SK-N-SH (cell line): ENCODE measurements around the gene NTSR2. TPM values are rescaled to one million over a fixed set of nuclear protein-coding genes. Genes with fewer than 3 reads are reported as not detected.

Source experiments
- CTCF ChIA-PET: fragments of 300-600, 350-600 bp; formaldehyde crosslinking; extraction: SDS; loops from one replicate; lab custom pipeline; 2021; lab: Yijun Ruan, JAX
- POLR2A ChIA-PET: fragments of 350-600 bp; sonication (Branson Sonifier 250); formaldehyde crosslinking; extraction: SDS; loops from one replicate; lab custom pipeline; 2020; ENCODE audit warnings: antibody characterized with exemption, inconsistent platforms; lab: Yijun Ruan, JAX
- DNase-seq: peaks from one replicate; pipeline ENCODE4 v3.0.0; 2012
- H2AFZ ChIP-seq: fragments of 200-600 bp; sonication (generic); 2 replicates; pipeline ENCODE4 v1.8.1; 2016; ENCODE audit warnings: antibody characterized with exemption, mild to moderate bottlenecking, low read depth
- H3F3A ChIP-seq: fragments of 200-600 bp; sonication (generic); replicated peaks from 2 replicates; pipeline ENCODE3; 2016; ENCODE audit warnings: antibody characterized with exemption, mild to moderate bottlenecking; ENCODE audit not compliant: insufficient read depth
- H3K27ac ChIP-seq, 2 experiments: fragments of 200-500 bp in 1 of 2; fragments of 200-600 bp in 1 of 2; sonication (Bioruptor generic) in 1 of 2; sonication (generic), shearing (Covaris generic) in 1 of 2; 2 replicates each; pipeline versions ENCODE4 v1.5.1 to v1.6.1; 2014 to 2016; ENCODE audit warnings: low read depth in 2 of 2, inconsistent platforms in 1 of 2, low read length in 1 of 2, mild to moderate bottlenecking in 1 of 2, mixed read lengths in 1 of 2
- H3K27me3 ChIP-seq: fragments of 200-600 bp; sonication (generic), shearing (Covaris generic); 2 replicates; pipeline ENCODE4 v1.6.1; 2016; ENCODE audit warnings: mixed run types; ENCODE audit not compliant: insufficient read depth
- H3K36me3 ChIP-seq, 2 experiments: fragments of 200-500 bp in 1 of 2; fragments of 200-600 bp in 1 of 2; sonication (Bioruptor generic) in 1 of 2; sonication (generic) in 1 of 2; replicated peaks in 1 of 2; 2 replicates each; pipeline versions ENCODE3 to v1.5.1; 2014 to 2016; ENCODE audit warnings: low read length in 1 of 2, mild to moderate bottlenecking in 1 of 2; ENCODE audit not compliant: insufficient read depth in 2 of 2, control insufficient read depth in 1 of 2
- H3K4me1 ChIP-seq, 2 experiments: fragments of 200-500 bp in 1 of 2; fragments of 200-600 bp in 1 of 2; sonication (Bioruptor generic) in 1 of 2; sonication (generic), shearing (Covaris generic) in 1 of 2; 2 replicates each; pipeline versions ENCODE4 v1.5.1 to v1.6.1; 2014 to 2016; ENCODE audit warnings: low read depth in 1 of 2, low read length in 1 of 2, mixed run types in 1 of 2; ENCODE audit not compliant: insufficient read depth in 2 of 2, control insufficient read depth in 1 of 2
- H3K4me2 ChIP-seq: fragments of 200-600 bp; sonication (generic), shearing (Covaris generic); 2 replicates; pipeline ENCODE4 v1.6.1; 2017; ENCODE audit warnings: mixed run types
- H3K4me3 ChIP-seq, 2 experiments: fragments of 200-500 bp in 1 of 2; fragments of 200-600 bp in 1 of 2; sonication (Bioruptor generic) in 1 of 2; sonication (generic), shearing (Covaris generic) in 1 of 2; 2 replicates each; pipeline versions ENCODE4 v1.5.1 to v1.8.1; 2014 to 2016; ENCODE audit warnings: low read depth in 2 of 2, inconsistent platforms in 1 of 2, low read length in 1 of 2, mild to moderate bottlenecking in 1 of 2, mixed read lengths in 1 of 2, moderate library complexity in 1 of 2
- H3K79me2 ChIP-seq: fragments of 200-600 bp; sonication (generic); 2 replicates; pipeline ENCODE4 v1.8.1; 2017; ENCODE audit warnings: mild to moderate bottlenecking; ENCODE audit not compliant: insufficient read depth
- H3K9ac ChIP-seq: fragments of 200-600 bp; sonication (generic); 2 replicates; pipeline ENCODE4 v1.6.1; 2017; ENCODE audit warnings: mixed run types
- H3K9me2 ChIP-seq: fragments of 200-600 bp; sonication (generic); 2 replicates; pipeline ENCODE4 v1.6.1; 2017; ENCODE audit warnings: mixed run types
- H3K9me3 ChIP-seq: fragments of 200-600 bp; sonication (generic); 2 replicates; pipeline ENCODE4 v1.6.1; 2017; ENCODE audit warnings: mixed run types, mild to moderate bottlenecking, moderate library complexity
- H4K20me1 ChIP-seq: fragments of 200-600 bp; sonication (generic); 2 replicates; pipeline ENCODE4 v1.6.1; 2017; ENCODE audit warnings: mild to moderate bottlenecking, mixed run types; ENCODE audit not compliant: insufficient read depth
- CHD2 ChIP-seq: fragments of 150-350 bp; IDR thresholded peaks from 2 replicates; pipeline ENCODE4 v1.6.1; 2018; ENCODE audit warnings: low read length; ENCODE audit not compliant: partially characterized antibody
- ELF1 ChIP-seq: IDR thresholded peaks from 2 replicates; pipeline ENCODE4 v1.4.0; 2012
- EZH2phosphoT487 ChIP-seq: fragments of 200-600 bp; sonication (generic); IDR thresholded peaks from 2 replicates; pipeline ENCODE4 v1.6.1; 2017; ENCODE audit warnings: low read depth, mixed run types, mild to moderate bottlenecking, antibody characterized with exemption, moderate library complexity, borderline replicate concordance
- MXI1 ChIP-seq: IDR thresholded peaks from 2 replicates; pipeline ENCODE4 v1.6.1; 2012; ENCODE audit warnings: mild to moderate bottlenecking, low read depth, low read length, improper control_type of control experiment
- NFIC ChIP-seq: IDR thresholded peaks from 2 replicates; pipeline ENCODE4 v1.4.0; 2012; ENCODE audit warnings: borderline replicate concordance
- NRF1 ChIP-seq: IDR thresholded peaks from 2 replicates; pipeline ENCODE4 v1.6.1; 2012; ENCODE audit warnings: low read depth, mild to moderate bottlenecking, low read length
- RAD21 ChIP-seq: IDR thresholded peaks from 2 replicates; pipeline ENCODE4 v1.6.1; 2012; ENCODE audit warnings: mild to moderate bottlenecking, low read length
- RCOR1 ChIP-seq: fragments of 150-350 bp; IDR thresholded peaks from 2 replicates; pipeline ENCODE4 v1.6.1; 2017; ENCODE audit warnings: antibody characterized with exemption, low read length
- RFX5 ChIP-seq: IDR thresholded peaks from 2 replicates; pipeline ENCODE4 v1.6.1; 2012; ENCODE audit warnings: mild to moderate bottlenecking, improper control_type of control experiment, low read length
- RXRA ChIP-seq: IDR thresholded peaks from 2 replicates; pipeline ENCODE4 v1.4.0; 2012; ENCODE audit warnings: low read depth, mild to moderate bottlenecking, borderline replicate concordance
- SIN3A ChIP-seq: IDR thresholded peaks from 2 replicates; pipeline ENCODE4 v1.6.1; 2012; ENCODE audit warnings: low read depth, mild to moderate bottlenecking, low read length, moderate library complexity, borderline replicate concordance
- TAF1 ChIP-seq: IDR thresholded peaks from 2 replicates; pipeline ENCODE4 v1.6.1; 2012; ENCODE audit warnings: low read depth, mild to moderate bottlenecking, low read length, moderate library complexity, borderline replicate concordance
- TCF12 ChIP-seq: IDR thresholded peaks from 2 replicates; pipeline ENCODE4 v1.4.0; 2012
- WGBS: methylation state at CpG from one replicate; pipeline ENCODE4 v1.1.6; 2017; ENCODE audit warnings: low lambda C conversion rate; 5-methylcytosine and 5-hydroxymethylcytosine counted together
- polyA plus RNA-seq, 3 experiments: library from polyadenylated mRNA; depleted of rRNA; stranded (reverse); fragments of >200 nt; gene quantifications; 2 replicates each; pipeline ENCODE4 v1.2.3, GENCODE V29; 2012
- TF ChIP-seq, protein P1 (sequence below): IDR thresholded peaks from 2 replicates; pipeline ENCODE4 v1.4.0; 2012; ENCODE audit warnings: low read depth, borderline replicate concordance
- TF ChIP-seq, protein P2 (sequence below): IDR thresholded peaks from 2 replicates; pipeline ENCODE4; 2012
- TF ChIP-seq, protein P3 (sequence below): fragments of 200-600 bp; sonication (generic); IDR thresholded peaks from 2 replicates; pipeline ENCODE4 v1.6.1; 2017; ENCODE audit warnings: antibody characterized with exemption, mild to moderate bottlenecking, moderate library complexity
- TF ChIP-seq, protein P4 (sequence below): IDR thresholded peaks from 2 replicates; pipeline ENCODE4 v1.4.0; 2012; ENCODE audit warnings: low read depth
- TF ChIP-seq, protein P5 (sequence below): IDR thresholded peaks from 2 replicates; pipeline ENCODE4 v1.4.0; 2012; ENCODE audit warnings: low read depth, borderline replicate concordance
- TF ChIP-seq, protein P6 (sequence below): fragments of 150-350 bp; IDR thresholded peaks from 2 replicates; pipeline ENCODE4 v1.6.1; 2017; ENCODE audit warnings: antibody characterized with exemption, low read length, low read depth, borderline replicate concordance

NTSR2 gene
- polyA plus RNA-seq, 1 of the 3 experiments (the other 2 are of a cell fraction): not detected

DNA sequence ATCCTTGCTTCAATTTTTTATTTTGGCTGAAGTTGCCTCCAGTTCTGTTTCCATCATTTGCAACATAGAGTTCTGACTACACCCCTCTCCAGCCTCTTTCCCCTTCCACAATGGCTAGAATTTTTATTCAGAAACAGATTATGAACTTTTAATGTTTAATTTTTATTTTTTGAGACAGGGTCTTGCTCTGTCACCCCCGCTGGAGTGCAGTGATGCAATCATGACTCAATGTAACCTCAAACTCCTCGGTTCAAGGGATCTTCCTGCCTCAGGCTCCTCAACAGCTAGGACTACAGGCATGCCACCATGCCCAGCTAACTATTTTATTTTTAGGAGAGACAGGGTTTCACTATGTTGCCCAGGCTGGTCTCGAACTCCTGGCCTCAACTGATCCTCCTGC is 2.8 kb downstream of the NTSR2 start:
- Histone ChIP-seq H3K9ac (no peak overlapping the region), H3K9me3 (no peaks in the 10 kb centered on the region; the same call in 1 of the 2 replicates), H3K9me2 (no peaks in the 10 kb centered on the region), H2AFZ (no peak overlapping the region), H3K27me3 (no peaks in the 10 kb centered on the region), H3K27ac (no peak overlapping the region), H3K36me3 (no peaks in the 10 kb centered on the region), H3K79me2 (no peaks in the 10 kb centered on the region), H3K4me3 (no peak overlapping the region), H3F3A (no peaks in the 10 kb centered on the region), H3K4me1 (no peaks in the 10 kb centered on the region), H4K20me1 (no peaks in the 10 kb centered on the region), H3K4me2 (no peak overlapping the region)
- TF ChIP-seq ELF1: no peak
- TF ChIP-seq EZH2phosphoT487: no peak
- TF ChIP-seq, protein P1, sequence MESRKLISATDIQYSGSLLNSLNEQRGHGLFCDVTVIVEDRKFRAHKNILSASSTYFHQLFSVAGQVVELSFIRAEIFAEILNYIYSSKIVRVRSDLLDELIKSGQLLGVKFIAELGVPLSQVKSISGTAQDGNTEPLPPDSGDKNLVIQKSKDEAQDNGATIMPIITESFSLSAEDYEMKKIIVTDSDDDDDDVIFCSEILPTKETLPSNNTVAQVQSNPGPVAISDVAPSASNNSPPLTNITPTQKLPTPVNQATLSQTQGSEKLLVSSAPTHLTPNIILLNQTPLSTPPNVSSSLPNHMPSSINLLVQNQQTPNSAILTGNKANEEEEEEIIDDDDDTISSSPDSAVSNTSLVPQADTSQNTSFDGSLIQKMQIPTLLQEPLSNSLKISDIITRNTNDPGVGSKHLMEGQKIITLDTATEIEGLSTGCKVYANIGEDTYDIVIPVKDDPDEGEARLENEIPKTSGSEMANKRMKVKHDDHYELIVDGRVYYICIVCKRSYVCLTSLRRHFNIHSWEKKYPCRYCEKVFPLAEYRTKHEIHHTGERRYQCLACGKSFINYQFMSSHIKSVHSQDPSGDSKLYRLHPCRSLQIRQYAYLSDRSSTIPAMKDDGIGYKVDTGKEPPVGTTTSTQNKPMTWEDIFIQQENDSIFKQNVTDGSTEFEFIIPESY: no peak
- no peak for TF ChIP-seq MXI1
- TF ChIP-seq, protein P2, sequence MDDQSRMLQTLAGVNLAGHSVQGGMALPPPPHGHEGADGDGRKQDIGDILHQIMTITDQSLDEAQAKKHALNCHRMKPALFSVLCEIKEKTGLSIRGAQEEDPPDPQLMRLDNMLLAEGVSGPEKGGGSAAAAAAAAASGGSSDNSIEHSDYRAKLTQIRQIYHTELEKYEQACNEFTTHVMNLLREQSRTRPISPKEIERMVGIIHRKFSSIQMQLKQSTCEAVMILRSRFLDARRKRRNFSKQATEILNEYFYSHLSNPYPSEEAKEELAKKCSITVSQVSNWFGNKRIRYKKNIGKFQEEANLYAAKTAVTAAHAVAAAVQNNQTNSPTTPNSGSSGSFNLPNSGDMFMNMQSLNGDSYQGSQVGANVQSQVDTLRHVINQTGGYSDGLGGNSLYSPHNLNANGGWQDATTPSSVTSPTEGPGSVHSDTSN: no peak
- no peak for TF ChIP-seq NFIC
- no peak for TF ChIP-seq CHD2
- no peak for TF ChIP-seq RAD21
- no peak for TF ChIP-seq RXRA
- TF ChIP-seq TCF12: no peak
- TF ChIP-seq NRF1: no peak
- TF ChIP-seq RCOR1: no peak
- TF ChIP-seq RFX5: no peak
- TF ChIP-seq, protein P3, sequence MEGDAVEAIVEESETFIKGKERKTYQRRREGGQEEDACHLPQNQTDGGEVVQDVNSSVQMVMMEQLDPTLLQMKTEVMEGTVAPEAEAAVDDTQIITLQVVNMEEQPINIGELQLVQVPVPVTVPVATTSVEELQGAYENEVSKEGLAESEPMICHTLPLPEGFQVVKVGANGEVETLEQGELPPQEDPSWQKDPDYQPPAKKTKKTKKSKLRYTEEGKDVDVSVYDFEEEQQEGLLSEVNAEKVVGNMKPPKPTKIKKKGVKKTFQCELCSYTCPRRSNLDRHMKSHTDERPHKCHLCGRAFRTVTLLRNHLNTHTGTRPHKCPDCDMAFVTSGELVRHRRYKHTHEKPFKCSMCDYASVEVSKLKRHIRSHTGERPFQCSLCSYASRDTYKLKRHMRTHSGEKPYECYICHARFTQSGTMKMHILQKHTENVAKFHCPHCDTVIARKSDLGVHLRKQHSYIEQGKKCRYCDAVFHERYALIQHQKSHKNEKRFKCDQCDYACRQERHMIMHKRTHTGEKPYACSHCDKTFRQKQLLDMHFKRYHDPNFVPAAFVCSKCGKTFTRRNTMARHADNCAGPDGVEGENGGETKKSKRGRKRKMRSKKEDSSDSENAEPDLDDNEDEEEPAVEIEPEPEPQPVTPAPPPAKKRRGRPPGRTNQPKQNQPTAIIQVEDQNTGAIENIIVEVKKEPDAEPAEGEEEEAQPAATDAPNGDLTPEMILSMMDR: no peak
- TF ChIP-seq, protein P4, sequence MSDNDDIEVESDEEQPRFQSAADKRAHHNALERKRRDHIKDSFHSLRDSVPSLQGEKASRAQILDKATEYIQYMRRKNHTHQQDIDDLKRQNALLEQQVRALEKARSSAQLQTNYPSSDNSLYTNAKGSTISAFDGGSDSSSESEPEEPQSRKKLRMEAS: no peak
- TF ChIP-seq, protein P5, sequence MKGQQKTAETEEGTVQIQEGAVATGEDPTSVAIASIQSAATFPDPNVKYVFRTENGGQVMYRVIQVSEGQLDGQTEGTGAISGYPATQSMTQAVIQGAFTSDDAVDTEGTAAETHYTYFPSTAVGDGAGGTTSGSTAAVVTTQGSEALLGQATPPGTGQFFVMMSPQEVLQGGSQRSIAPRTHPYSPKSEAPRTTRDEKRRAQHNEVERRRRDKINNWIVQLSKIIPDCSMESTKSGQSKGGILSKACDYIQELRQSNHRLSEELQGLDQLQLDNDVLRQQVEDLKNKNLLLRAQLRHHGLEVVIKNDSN: no peak
- TF ChIP-seq, protein P6, sequence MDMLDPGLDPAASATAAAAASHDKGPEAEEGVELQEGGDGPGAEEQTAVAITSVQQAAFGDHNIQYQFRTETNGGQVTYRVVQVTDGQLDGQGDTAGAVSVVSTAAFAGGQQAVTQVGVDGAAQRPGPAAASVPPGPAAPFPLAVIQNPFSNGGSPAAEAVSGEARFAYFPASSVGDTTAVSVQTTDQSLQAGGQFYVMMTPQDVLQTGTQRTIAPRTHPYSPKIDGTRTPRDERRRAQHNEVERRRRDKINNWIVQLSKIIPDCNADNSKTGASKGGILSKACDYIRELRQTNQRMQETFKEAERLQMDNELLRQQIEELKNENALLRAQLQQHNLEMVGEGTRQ: no peak
- no peak for TF ChIP-seq SIN3A
- TF ChIP-seq TAF1: no peak
- CTCF ChIA-PET: interaction anchor here (0.7 to 7.7 kb wide), 4 partner anchors 9 to 83 kb away, joined by 3 to 48 read pairs (median 4); no protein-coding TSS in a partner anchor
- WGBS: 39% methylated on average over 3 of the region's 3 CpGs
- POLR2A ChIA-PET: no interaction called here
- no peak for DNase-seq
